ENCODE results near the gene NHSL1.

The NHSL1 gene

GRCh38 chr6:138492113-138492512, 7.2 kb downstream of the NHSL1 start:
- DNase-seq: no peak

- DNase-seq: no peak
Measured at GRCh38 chr6:138491017-138491416, 8.3 kb downstream of the NHSL1 start.

- DNase-seq: no peak
Measured at GRCh38 chr6:138489846-138490245, 9.4 kb downstream of the NHSL1 start.

- DNase-seq: no peak
Measured at GRCh38 chr6:138487102-138487604, 12.1 kb downstream of the NHSL1 start.

GRCh38 chr6:138486249-138487101, 12.8 kb downstream of the NHSL1 start:
- DNase-seq: no peak

GRCh38 chr6:138485586-138486248, 13.6 kb downstream of the NHSL1 start:
- DNase-seq: no peak

- no peak for DNase-seq
Measured at GRCh38 chr6:138485005-138485545, 14.2 kb downstream of the NHSL1 start.

- DNase-seq: no peak
Measured at GRCh38 chr6:138484018-138484731, 15.1 kb downstream of the NHSL1 start.

GRCh38 chr6:138482816-138483215, 16.5 kb downstream of the NHSL1 start:
- no peak for DNase-seq

- no peak for DNase-seq
Measured at GRCh38 chr6:138480279-138480949, 18.9 kb downstream of the NHSL1 start.

GRCh38 chr6:138477913-138478539, 21.3 kb downstream of the NHSL1 start:
- no peak for DNase-seq

- DNase-seq: no peak
Measured at GRCh38 chr6:138476116-138476515, 23.2 kb downstream of the NHSL1 start.

GRCh38 chr6:138473144-138473543, 26.1 kb downstream of the NHSL1 start:
- DNase-seq: no peak

GRCh38 chr6:138468320-138469015, 30.8 kb downstream of the NHSL1 start:
- no peak for DNase-seq

- DNase-seq: no peak
Measured at GRCh38 chr6:138467901-138468300, 31.4 kb downstream of the NHSL1 start.

GRCh38 chr6:138465007-138465645, 34.2 kb downstream of the NHSL1 start:
- no peak for DNase-seq

- no peak for DNase-seq
Measured at GRCh38 chr6:138464085-138464484, 35.2 kb downstream of the NHSL1 start.

GRCh38 chr6:138461647-138462046, 37.6 kb downstream of the NHSL1 start:
- DNase-seq: no peak

- DNase-seq: no peak
Measured at GRCh38 chr6:138456401-138456790, 42.9 kb downstream of the NHSL1 start.

- DNase-seq: no peak
Measured at GRCh38 chr6:138455746-138456400, 43.4 kb downstream of the NHSL1 start.
